NCI-H128 (cell line): Measurements from ENCODE around the gene NDUFC1.
A peak's percentile ranks its signal among the peaks of the same experiment; 100 is the strongest.
"Not testable (repeated sequence)": the region's sequence is repeated elsewhere in the genome, so short reads cannot be mapped to it uniquely, and the experiment has no call there.

Source experiments
- DNase-seq: peaks from one replicate; lab custom pipeline; 2025; ENCODE audit not compliant: unreplicated experiment; lab: John Stamatoyannopoulos, UW

NDUFC1 gene

DNA sequence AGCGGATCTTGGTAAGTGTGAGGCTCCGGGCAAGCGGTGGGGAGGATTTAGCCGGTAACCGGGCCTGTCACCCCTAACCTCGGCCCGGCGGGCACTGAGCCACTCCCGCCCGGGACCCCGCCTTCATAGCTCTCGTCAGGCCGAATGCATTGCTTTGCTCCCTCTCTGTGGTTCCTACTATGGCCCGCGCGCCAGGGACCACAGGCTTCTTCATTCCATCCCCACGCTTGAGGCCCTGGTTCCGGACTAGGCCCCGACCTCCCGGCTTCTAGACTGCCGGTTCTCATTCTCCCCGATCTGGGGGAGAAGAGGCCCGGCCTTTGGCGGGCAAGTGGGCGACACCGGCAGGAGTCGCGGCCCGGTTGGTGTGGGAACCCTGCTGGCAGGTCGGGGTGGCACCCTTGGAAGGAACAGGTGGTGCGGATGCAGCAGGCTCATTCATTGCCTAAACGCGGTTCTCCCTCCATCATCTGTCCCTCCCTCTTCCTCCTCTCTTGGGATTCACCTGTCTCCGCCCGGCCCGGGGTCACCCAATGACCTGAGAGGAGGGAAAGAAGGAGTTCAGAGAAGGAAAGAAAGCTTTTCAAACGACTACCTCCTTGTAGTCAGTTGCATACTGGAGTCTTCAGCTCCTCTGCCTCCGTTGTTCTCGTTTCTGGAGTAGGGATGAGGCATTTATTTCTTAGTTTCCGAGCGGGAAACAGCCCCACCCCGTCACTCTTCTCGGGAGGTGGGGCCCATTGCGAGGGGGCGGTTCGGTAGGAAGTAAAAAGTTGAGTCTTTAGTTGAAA lies at the start of gene NDUFC1:
TSS of gene NDUFC1 (minus strand) at position 657 of the 791 bp plus-strand sequence. CDS start 6,679 bp downstream, outside the sequence.
- DNase-seq: no peak

DNA sequence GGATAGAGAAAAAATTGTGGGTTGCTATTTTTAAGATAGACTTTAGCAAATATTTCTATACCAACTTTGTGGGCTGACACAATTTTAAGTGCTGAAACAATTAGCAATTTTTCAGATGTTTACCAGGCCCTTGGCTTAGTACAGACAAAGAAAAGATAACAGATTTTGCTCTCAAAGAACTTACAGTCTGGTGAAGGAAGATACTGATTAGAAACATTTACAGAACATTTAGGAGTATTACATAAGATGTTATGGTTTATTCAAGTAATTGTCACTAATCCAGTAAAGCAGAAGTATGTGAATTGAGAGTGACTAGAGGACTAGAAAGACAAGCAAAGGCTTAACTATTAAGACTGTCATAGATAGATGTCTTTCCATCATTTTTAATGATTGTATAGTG lies 35.3 kb upstream of the NDUFC1 start:
- DNase-seq: no peak

DNA sequence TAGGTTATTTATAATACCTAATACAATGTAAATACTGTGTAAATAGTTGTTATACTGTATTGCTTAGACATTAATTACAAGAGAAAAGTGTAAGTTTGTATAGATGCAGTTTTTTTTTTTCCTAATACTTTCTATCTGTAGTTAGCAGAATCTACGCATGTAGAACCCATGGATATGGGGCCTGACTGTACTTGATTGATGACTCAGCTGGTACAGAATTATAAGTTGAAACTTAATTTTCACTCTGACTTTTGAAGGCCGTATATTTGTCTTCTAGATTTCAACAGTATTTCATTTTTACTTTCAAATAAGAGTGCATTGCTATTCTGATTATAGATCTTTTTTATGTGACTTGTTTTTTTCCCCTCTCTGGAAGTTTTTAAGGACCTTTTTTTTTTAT lies 30.8 kb upstream of the NDUFC1 start:
- DNase-seq: no peak

DNA sequence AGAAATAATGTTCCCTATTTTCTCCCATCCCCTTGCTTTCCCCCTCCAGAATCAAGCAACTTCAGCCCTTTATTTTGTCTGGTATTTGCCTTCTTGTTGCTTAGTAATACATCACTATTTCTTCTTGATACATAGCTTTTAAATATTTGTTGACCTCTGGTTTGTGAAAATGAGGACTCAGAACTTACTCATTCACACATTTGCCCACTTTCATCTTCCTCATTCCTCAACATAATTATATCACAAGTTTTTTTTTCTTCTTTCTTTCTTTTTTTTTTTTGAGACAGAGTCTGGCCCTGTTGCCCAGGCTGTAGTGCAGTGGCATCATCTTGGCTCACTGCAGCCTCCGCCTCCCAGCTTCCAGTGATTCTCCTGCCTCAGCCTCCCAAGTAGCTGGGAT lies 28.9 kb upstream of the NDUFC1 start:
- DNase-seq: no peak

DNA sequence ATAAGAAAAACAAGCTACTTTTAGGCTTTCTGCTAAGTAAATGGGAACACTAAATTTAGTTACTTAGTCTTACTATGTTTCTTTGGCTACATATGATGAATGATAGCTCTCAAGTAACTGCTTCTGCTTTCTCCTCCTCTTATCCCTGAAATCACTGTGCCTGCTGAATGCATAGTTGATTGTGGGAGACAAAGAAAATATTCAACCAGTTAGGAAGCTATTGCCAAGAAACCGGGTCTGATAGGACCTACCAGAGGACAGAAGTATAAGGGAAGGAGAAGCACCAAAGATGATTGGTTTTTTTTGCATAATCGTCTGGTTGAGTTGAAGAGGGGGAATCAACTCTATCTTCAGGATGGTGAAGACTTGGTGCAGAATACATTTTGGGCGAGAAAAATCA lies 28.0 kb upstream of the NDUFC1 start:
- DNase-seq: no peak

DNA sequence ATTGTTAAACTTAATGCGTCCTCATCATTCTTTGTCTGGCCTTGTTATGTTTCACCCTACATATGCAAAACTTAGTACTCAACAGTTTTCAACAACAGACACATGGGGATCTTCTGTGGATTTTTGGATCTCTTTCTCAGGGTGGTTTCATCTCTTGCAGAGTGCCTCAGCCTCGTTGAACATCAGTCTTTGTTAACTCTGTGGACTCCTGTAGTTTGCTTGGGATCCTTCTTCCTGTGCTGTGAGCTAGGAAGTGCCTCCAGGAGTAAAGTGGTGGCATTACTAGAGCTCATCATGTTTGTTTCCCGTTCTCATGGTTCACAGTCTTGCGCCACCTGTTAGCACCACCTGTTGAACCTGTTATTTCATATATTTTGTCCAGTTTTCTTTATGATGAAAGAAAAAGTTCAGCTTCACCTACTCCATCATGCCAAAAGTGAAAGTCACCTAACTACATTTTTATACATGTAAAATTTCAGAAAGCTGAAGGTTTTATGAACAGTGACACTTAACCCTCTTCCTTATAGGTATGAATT lies 27.5 kb upstream of the NDUFC1 start:
- no peak for DNase-seq

DNA sequence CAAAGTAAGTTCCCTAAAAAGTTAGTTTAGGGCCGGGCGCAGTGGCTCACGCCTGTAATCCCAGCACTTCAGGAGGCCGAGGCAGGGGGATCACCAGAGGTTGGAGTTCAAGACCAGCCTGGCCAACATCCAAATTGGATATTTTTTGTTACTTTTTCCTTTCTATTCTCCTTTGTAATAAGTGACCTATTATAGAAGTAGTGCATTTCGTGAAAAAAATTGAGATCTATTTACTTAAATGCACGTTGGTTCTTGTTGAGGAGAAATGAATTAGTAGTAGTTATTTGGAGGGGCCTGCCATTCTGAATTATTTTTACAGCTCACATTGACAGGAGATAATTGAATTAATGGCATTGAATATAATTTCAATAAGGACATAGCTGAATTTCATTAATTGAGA lies 22.3 kb upstream of the NDUFC1 start:
- no peak for DNase-seq

DNA sequence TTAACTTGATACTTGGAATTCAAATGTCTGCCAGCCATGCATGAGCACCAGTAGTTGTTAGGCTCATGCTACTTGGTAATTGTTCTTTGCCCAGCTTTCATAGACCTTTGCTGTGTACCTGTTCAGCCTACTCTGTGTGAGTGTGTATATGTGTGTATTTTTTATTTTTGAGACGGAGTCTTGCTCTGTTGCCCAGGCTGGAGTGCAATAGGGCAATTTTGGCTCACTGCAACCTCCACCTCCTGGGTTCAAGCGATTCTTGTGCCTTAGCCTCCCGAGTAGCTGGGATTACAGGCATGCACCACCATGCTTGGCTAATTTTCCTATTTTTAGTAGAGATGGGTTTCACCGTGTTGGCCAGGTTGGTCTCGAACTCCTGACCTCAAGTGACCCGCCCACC lies 20.3 kb upstream of the NDUFC1 start:
- not testable (repeated sequence) for DNase-seq

DNA sequence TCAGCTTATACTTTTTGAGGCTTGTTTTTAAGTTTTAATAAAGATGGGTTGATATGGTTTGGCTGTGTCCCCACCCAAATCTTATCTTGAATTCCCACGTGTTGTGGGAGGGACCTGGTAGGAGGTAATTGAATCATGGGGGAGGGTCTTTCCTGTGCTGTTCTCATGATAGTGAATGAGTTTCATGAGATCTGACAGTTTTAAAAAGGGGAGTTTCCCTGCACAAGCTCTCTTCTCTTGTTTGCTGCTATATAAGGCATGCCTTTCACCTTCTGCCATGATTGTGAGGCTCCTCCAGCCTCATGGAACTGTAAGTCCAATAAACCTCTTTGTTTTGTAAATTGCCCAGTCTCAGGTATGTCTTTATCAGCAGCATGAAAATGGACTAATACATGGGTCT lies 19.8 kb upstream of the NDUFC1 start:
- not testable (repeated sequence) for DNase-seq

DNA sequence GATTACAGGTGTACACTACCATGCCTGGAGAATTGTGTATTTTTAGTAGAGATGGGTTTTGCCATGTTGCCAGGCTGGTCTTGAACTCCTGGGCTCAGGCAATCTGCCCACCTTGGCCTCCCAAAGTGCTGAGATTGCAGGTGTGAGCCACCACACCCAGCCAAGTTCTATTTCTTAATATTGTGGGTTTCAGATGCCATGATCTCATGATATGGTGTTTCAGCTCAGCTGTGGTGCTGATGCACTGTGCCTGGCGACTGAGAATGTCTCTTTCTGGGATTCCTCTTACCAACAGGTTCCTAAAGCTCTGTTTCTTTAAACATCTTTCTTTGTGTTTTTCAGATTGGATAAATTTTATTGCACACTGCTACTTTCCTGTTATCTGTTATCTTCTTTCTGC lies 17.3 kb upstream of the NDUFC1 start:
- DNase-seq: no peak

DNA sequence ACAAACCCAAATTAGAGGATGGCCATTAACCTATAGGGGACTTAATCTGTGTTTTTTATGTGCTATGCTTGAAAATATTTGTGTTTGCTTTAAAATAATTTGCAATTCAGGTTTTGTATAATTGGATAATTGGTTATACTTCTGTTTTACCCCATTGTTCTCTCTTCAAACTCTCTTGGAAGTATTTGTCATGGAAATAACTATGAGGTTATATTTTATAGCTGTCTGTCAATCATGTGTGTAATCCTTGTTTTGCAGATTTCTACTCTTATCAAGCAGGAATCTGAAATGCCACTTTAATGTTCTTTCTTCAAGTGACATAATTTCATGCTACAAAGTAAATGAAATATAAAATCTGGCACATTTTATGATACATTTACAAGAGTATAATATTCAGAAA lies 15.4 kb upstream of the NDUFC1 start:
- no peak for DNase-seq

DNA sequence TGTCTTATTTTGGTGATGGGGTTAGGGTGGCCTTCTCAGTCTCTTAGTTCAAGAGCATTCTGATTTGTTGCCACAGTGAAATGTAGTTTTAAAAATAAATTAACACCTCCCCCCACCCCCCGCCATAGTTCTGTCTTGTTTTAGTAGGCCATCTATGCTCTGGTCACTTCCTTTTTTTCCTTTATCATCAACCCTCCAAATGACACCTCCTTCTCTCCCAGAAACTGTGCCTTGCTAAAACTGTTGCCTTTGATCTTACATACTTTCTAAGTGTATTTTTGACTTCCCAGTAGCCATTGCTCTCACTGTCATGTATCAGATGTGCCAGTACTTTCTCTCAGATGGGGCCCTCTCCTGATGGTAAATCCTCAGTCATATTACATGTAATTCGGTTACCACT lies 14.5 kb upstream of the NDUFC1 start:
- no peak for DNase-seq

DNA sequence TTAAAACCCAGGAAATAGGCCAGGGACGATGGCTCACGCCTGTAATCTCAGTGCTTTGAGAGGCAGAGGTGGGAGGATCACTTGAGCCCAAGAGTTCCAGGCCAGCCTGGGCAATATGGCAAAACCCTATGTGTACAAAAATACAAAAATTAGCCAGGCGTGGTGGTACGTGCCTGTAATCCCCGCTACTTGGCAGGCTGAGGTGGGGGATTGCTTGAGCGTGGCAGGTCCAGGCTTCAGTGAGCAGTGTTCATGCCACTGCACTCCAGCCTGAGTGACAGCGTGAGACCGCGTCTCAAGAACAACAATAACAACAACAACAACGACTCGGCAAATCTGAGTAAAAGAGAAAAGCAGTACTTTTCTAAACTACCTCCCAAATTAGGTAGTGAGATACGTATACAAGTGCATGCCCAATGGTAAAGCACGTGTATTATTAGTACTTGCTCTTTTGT lies 13.0 kb upstream of the NDUFC1 start:
- DNase-seq: no peak

DNA sequence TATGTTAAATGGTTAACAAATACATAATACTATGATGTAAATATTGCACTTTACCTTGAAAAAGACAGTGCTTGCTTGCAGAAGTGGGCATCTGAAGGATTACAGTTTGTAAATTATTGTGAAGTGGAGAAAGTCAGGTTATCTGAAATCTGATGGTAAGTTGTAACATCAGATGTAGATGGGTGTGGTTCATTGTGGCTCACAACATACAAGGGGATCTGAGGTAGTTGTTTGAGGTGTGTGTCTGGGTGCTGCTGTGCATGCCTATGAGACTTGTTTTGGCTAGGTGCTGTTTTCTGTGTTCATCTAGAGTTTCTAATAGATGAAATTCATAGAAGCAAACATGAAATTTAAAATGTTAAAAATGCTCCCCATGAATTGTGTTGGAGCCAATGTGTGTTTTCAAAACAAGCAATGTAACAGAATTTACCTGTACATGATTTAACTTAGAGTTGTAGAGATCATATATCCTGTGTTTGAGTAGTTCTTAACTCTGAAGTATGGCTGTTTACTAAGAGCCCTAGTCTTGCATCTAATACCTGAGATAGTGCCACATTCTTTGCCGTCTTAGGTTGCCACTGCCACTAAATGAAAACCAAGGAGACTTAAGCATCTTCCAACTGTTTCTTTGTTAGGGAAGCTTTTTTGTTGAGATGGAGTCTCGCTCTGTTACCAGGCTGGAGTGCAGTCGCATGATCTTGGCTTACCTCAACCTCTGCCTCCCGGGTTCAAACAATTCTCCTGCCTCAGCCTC lies 11.9 kb upstream of the NDUFC1 start:
- DNase-seq: no peak

DNA sequence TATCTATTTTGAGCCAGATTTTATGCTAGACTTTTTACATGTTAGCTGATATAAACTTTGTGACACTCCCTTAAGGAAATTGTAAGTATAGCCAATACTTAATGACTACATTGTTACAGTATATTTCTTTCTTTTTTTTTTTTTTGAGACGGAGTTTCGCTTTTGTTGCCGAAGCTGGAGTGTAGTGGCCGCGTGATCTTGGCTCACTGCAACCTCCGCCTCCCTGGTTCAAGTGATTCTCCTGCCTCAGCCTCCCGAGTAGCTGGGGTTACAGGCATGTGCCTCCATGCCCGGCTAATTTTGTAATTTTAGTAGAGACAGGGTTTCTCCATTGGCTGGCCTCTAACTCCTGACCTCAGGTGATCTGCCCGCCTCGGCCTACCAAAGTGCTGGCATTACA lies 11.1 kb upstream of the NDUFC1 start:
- not testable (repeated sequence) for DNase-seq

DNA sequence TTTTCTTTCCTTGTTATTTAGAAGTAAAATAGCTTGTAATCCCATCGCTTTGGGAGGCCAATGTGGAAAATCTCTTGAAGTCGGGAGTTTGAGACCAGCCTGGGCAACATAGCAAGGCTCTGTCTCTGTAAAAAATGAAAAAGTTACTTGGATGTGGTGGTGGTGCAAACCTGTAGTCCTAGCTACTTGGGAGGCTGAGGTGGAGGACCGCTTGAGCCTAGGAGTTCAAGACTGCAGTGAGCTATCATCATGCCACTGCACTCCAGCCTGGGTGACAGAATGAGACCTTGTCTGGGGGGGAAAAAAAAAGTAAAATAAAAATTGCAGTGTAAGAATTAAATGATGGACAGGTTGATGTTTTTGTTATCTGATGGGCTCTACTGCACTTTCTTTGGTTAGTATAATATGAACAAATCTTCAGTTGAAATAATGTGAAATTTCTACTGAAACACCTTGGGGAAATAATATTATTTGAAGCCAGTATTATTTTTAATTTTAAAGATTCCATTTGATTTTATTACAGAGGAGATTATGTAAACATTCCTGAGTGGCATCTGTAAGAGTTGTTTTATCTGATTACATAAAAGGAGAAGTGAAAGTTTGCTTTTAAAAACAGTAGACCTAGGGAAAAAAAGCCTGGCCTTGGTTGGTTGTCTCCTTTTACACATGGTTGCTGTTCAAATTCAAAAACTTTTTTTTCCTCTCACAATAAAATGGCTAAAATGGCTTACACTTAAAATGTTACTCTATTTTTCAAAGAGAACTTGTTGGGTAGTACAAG lies 10.5 kb upstream of the NDUFC1 start:
- DNase-seq: no peak

DNA sequence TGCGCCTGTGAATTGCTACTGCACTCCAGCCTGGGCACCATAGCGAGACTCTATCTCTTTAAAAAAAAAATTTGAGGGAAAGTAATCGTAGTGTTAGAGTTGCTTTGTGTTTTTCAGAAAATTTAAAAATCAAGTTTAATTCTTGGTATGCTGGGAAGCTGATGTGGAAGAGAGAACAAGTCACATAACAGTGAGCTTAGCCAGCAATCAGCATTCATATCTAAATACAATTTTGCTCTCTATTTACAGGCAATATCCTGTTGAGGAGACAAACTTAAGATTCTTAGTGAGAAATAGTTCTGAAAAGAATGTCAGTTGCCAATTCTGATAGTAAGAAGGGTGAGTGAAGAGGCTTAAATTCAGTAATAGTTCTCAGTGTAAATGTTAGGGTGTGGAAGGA lies 9.6 kb upstream of the NDUFC1 start:
- DNase-seq: no peak

DNA sequence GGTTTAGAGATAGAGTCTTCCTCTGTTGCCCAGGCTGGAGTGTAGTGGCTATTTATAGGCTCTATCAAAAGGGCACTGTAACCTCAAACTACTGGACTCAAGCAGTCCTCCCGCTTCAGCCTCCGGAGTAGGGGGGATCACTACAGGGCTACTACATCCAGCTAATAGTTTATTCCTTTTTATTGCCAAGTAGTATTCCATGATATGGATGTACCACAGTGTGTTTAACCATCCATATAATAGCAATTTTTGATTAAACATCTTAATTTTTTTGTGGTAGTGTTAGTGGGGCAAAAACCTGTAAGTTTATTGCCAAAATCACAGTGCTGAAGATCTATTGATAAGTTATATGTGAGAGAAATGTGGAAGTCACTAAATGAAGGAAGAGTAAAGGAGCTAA lies 2.6 kb upstream of the NDUFC1 start:
- no peak for DNase-seq

DNA sequence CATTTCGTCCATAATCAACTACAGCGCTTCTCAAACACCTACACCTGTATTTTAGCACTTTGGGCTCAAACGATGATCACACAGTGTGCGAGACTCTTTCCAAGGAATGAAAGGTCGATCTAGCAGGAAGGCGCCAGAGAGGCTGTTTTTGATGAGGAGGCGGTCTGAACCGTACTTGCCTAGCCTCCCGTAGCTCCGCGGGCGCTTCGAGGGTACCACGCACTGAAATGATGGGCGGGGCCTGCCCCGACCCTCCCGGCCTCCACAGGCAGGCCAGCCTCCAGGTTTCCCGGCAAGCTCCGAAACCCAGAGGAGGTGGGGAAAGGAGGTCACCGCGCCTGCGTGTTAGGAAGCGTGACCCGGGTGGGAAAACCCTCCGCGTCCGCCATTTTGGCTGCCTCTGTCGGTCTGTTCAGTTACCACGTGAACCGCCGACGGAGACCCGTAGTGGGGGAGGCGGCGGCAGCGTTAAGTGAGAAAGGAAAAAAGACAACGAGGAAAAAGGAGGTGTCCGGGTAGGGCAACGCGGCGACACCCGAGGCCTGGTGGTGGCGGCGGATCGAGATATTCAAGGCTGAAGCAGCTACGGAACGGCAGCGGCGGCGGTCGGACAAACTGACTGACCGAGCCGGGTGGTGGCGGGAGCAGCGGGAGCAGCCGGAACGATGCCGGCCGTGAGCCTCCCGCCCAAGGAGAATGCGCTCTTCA lies 1.0 kb downstream of the NDUFC1 start, which contains the start of gene NAA15:
TSS of gene NAA15 (plus strand) at position 393 of the 708 bp plus-strand sequence. CDS start at position 666, 273 bp downstream.
- DNase-seq: peak; percentile 91

DNA sequence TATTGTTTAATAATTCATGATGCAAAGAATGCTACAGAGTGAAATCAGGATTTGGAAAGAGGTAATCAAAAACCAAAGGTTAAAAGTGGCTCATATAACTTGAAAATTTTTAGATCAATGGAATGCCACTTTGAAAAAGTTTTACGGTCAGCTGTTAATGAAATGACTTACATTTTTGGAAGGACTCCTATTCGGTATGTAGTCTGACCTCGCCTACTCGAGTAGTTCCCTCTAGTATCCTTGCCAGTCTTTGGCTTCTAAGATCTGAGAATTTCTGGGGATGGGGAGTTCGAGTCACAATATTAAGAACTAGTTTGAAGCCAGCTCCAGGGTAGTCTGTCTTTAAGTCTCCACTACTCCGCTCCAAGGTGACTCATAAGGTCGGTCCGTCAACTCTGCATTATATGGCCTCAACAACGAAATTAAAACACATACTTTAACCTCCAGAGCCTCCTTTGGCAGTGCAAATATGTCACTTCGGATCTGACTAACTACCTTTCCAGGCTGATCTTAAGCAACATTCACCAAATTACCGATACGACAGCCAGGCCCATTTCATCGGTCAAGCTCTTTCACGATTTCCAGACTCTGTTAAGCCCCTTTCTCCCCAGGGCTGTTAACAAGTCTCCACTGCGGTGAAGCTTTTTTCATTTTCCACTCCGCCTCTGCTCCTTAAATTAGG lies 1.7 kb downstream of the NDUFC1 start:
- DNase-seq: no peak
